GM12878 (cell line): ENCODE results near the gene KIF17. TPM values are rescaled to one million over a fixed set of nuclear protein-coding genes. Genes with fewer than 3 reads are reported as not detected.

Source experiments
- ATAC-seq: fragments of 200-7000 bp; cut with Tn5 transposase; 3 replicates; pipeline ENCODE4 v1.9.1; 2020; ENCODE audit warnings: mild to moderate bottlenecking, moderate library complexity
- BruUV-seq: library from RNA; stranded (reverse); fragments of 400-500 nt; replicated peaks from 2 replicates; lab custom pipeline; 2021; lab: Mats Ljungman, UMichigan
- CTCF ChIA-PET: fragments of 300-600 bp; sonication (Branson Sonifier 250); formaldehyde crosslinking; extraction: SDS; loops from one replicate; lab custom pipeline; 2021; ENCODE audit warnings: inconsistent platforms; lab: Yijun Ruan, JAX
- POLR2A ChIA-PET: fragments of 350-600 bp; formaldehyde crosslinking; extraction: SDS; loops from one replicate; lab custom pipeline; 2021; ENCODE audit warnings: inconsistent platforms; lab: Charles Lee
- RAD21 ChIA-PET: fragments of 300-600 bp; sonication (Branson Sonifier 250); formaldehyde crosslinking; loops from one replicate; lab custom pipeline; 2023; ENCODE audit warnings: antibody characterized with exemption; ENCODE audit not compliant: unreplicated experiment; lab: Charles Lee
- SMC1A ChIA-PET: fragments of 300-600 bp; sonication (Branson Sonifier 250); formaldehyde crosslinking; loops from one replicate; lab custom pipeline; 2023; ENCODE audit not compliant: unreplicated experiment, uncharacterized antibody; lab: Charles Lee
- DNase-seq: peaks from one replicate; pipeline ENCODE4 v3.0.0-alpha.2; 2011; ENCODE audit warnings: low read depth, low spot score
- FAIRE-seq: peaks from 3 replicates; lab custom pipeline; 2011; peaks lifted over from hg19 to GRCh38; lab: Jason Lieb, UNC
- H2AFZ ChIP-seq: 2 replicates; pipeline ENCODE4 v1.6.0; 2011; ENCODE audit warnings: low read depth, low read length, control low read depth; ENCODE audit not compliant: control insufficient read depth
- H3K27ac ChIP-seq: 2 replicates; pipeline ENCODE4 v1.5.1; 2011; ENCODE audit warnings: control low read depth; ENCODE audit not compliant: control insufficient read depth, insufficient read depth
- H3K27me3 ChIP-seq, 2 experiments: replicated peaks in 1 of 2; 2 replicates each; pipeline versions ENCODE4 v1.6.0 to v1.6.1; 2011; ENCODE audit warnings: low read length in 1 of 2; ENCODE audit not compliant: control insufficient read depth in 2 of 2, insufficient read depth in 2 of 2
- H3K36me3 ChIP-seq, 2 experiments: 2 replicates each; pipeline ENCODE4 v1.5.1; 2011; ENCODE audit warnings: low read length in 1 of 2; ENCODE audit not compliant: control insufficient read depth in 2 of 2, insufficient read depth in 2 of 2
- H3K4me1 ChIP-seq: 2 replicates; pipeline ENCODE4 v1.6.1; 2011; ENCODE audit warnings: mild to moderate bottlenecking, low read length, moderate library complexity, mixed read lengths; ENCODE audit not compliant: control insufficient read depth, insufficient read depth
- H3K4me2 ChIP-seq: 2 replicates; pipeline ENCODE4 v1.6.0; 2011; ENCODE audit warnings: control low read depth; ENCODE audit not compliant: control insufficient read depth, insufficient read depth
- H3K4me3 ChIP-seq: fragments of 200-600 bp; sonication (generic); 2 replicates; pipeline ENCODE4 v1.5.1; 2016
- H3K79me2 ChIP-seq: 2 replicates; pipeline ENCODE4 v1.6.0; 2011; ENCODE audit warnings: low read length; ENCODE audit not compliant: control insufficient read depth, insufficient read depth
- H3K9ac ChIP-seq: 2 replicates; pipeline ENCODE4 v1.8.0; 2011; ENCODE audit warnings: low read length, control low read depth, mixed read lengths; ENCODE audit not compliant: control insufficient read depth, insufficient read depth
- H3K9me3 ChIP-seq: replicated peaks from 3 replicates; pipeline ENCODE4 v1.5.1; 2011; ENCODE audit warnings: mild to moderate bottlenecking, low read length; ENCODE audit not compliant: control insufficient read depth, insufficient read depth
- H4K20me1 ChIP-seq: 2 replicates; pipeline ENCODE4 v1.6.0; 2011; ENCODE audit not compliant: control insufficient read depth, insufficient read depth
- CHD2 ChIP-seq: IDR thresholded peaks from 2 replicates; pipeline ENCODE4 v1.6.1; 2011; ENCODE audit warnings: low read depth, low read length, improper control_type of control experiment, borderline replicate concordance
- GATAD2B ChIP-seq: fragments of 450-650 bp; conservative IDR thresholded peaks from 2 replicates; pipeline ENCODE4 v1.6.1; 2017; ENCODE audit warnings: low read depth, mild to moderate bottlenecking, moderate library complexity
- KLF5 ChIP-seq: fragments of 450-650 bp; IDR thresholded peaks from 2 replicates; pipeline ENCODE4 v1.6.1; 2014; ENCODE audit warnings: mild to moderate bottlenecking; ENCODE audit not compliant: partially characterized antibody
- POLR2A ChIP-seq: IDR thresholded peaks from 2 replicates; pipeline ENCODE4 v1.6.1; 2011; ENCODE audit warnings: low read depth, mild to moderate bottlenecking, low read length
- RAD51 ChIP-seq: fragments of 450-650 bp; IDR thresholded peaks from 2 replicates; pipeline ENCODE4 v1.6.1; 2016; ENCODE audit warnings: moderate library complexity, mild to moderate bottlenecking, inconsistent platforms
- SREBF1 ChIP-seq: IDR thresholded peaks from 2 replicates; pipeline ENCODE4 v1.6.1; 2012; ENCODE audit warnings: mild to moderate bottlenecking, low read length
- YBX1 ChIP-seq: fragments of 450-650 bp; IDR thresholded peaks from 2 replicates; pipeline ENCODE4 v1.6.1; 2016; ENCODE audit warnings: antibody characterized with exemption
- ZNF24 ChIP-seq: fragments of 450-650 bp; IDR thresholded peaks from 2 replicates; pipeline ENCODE4 v1.6.1; 2017; ENCODE audit warnings: antibody characterized with exemption, mild to moderate bottlenecking
- WGBS: methylation state at CpG from one replicate; pipeline ENCODE4 v1.1.6; 2016; ENCODE audit warnings: low lambda C conversion rate; ENCODE audit not compliant: insufficient replicate concordance, insufficient coverage; ENCODE audit errors: missing lambda C conversion rate; 5-methylcytosine and 5-hydroxymethylcytosine counted together
- in situ Hi-C: fragments of 300-500 bp; cut with MboI; formaldehyde crosslinking; loops from 9 replicates; pipeline ENCODE4 v1.14.3; 2018; ENCODE audit warnings: mixed read lengths
- intact Hi-C: fragments of 100-400 bp; cut with micrococcal nuclease; formaldehyde crosslinking; loops from one replicate; pipeline ENCODE4 v1.14.2; 2022; ENCODE audit not compliant: unreplicated experiment
- polyA plus RNA-seq, 11 experiments: library from polyadenylated mRNA; depleted of rRNA in 4 of 11; unstranded in 6 of 11; stranded (reverse) in 5 of 11; fragments of >200 nt; fragmentation: Nextera tagmentation in 4 of 11; fragmentation: Illumina TruSeq in 1 of 11; extraction: Ambion mirVana in 4 of 11; extraction: Trizol in 1 of 11; gene quantifications; 1 replicate in 1 of 11; 2 replicates in 10 of 11; pipeline versions ENCODE4 v1.2.1 to v1.2.3, GENCODE V29; 2011 to 2016; ENCODE audit warnings: inconsistent platforms in 2 of 11, missing spikeins in 2 of 11, low read depth in 1 of 11
- total RNA-seq, 4 experiments: library from RNA; depleted of rRNA in 3 of 4; stranded (reverse); fragments of >200 nt in 3 of 4; fragmentation: Illumina TruSeq in 1 of 4; extraction: Trizol in 1 of 4; gene quantifications; 2 replicates each; pipeline versions ENCODE4 v1.2.1 to v1.2.3, GENCODE V29; 2013 to 2021

KIF17 gene
- total and polyA plus RNA-seq, 10 of the 15 experiments (the other 5 are each of a cell fraction or from before 2014, with no cell fraction given): 0.01 to 0.10 (median 0.03) TPM; not detected in 7

DNA sequence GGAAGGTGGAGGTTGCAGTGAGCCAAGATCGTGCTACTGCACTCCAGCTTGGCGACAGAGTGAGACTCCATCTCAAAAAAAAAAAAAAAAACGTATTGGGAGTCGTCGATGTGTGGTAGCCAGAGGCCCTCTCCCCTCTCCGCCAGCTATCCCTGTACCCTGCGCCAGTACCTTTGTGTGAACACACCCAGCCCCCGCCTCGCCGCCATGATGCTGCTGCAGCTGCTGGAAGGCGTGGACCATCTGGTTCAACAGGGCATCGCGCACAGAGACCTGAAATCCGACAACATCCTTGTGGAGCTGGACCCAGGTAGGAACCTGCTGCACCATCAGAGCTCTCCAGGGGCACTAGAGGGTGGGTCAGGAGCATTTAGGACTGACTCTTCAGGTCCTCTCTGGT, 72.4 kb downstream of the KIF17 start:
- Histone ChIP-seq H3K9ac (no peak overlapping the region), H3K4me2 (no peak overlapping the region), H3K9me3 (no peaks in the 10 kb centered on the region), H3K4me3 (no peak overlapping the region), H3K4me1 (no peaks in the 10 kb centered on the region), H3K79me2 (no peaks in the 10 kb centered on the region), H3K36me3 (peaks cover 5 to 6% of the 10 kb centered on the region in 2 experiments; a peak in 3 of 4 replicates), H3K27ac (no peak overlapping the region), H2AFZ (no peak overlapping the region), H3K27me3 (no peaks in the 10 kb centered on the region), H4K20me1 (no peaks in the 10 kb centered on the region)
- ChIA-PET RAD21 (no interaction called here), CTCF (interaction anchor here (0.5 to 1.7 kb wide), 2 partner anchors 70 to 225 kb away, joined by 3 read pairs; no protein-coding TSS in a partner anchor), SMC1A (interaction anchor here (0.6 kb wide), 1 partner anchor 560 kb away, joined by 3 read pairs; no protein-coding TSS in a partner anchor), POLR2A (interaction anchor here (0.6 kb wide), 1 partner anchor 387 kb away, joined by 4 read pairs; no protein-coding TSS in a partner anchor)
- intact Hi-C loops: no loop called here
- 83% methylated on average over 10 of the region's 14 CpGs for WGBS
- TF ChIP-seq YBX1 (no peak), KLF5 (no peak), SREBF1 (no peak), GATAD2B (no peak), ZNF24 (no peak), RAD51 (no peak), POLR2A (0 out of 2 replicates have a peak, but pooled peaks have one; percentile 24), CHD2 (no peak)
- FAIRE-seq (no peak), DNase-seq (no peak), ATAC-seq (no peak)
- BruUV-seq: no TSS peak
- in situ Hi-C loops: no loop called here

DNA sequence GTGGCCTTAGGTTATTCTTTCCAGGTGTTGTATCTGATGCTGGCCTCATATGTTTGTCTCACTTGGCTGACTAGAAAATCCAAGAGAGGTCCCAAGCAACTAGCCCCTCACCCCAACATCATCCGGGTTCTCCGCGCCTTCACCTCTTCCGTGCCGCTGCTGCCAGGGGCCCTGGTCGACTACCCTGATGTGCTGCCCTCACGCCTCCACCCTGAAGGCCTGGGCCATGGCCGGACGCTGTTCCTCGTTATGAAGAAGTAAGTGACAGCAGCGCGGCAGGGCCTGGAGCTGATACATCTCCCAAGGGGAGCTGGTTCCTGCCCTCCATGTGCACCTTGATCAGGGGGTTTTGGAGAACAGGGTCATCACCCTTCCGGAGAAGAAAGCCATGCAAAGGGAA, 73.4 kb downstream of the KIF17 start:
- FAIRE-seq (no peak), DNase-seq (no peak), ATAC-seq (no peak)
- H3K79me2 ChIP-seq: no peaks in the 10 kb centered on the region
- H3K9me3 ChIP-seq: no peaks in the 10 kb centered on the region
- H3K9ac ChIP-seq: no peak overlapping the region
- H4K20me1 ChIP-seq: no peaks in the 10 kb centered on the region
- H3K36me3 ChIP-seq: peaks cover 0 to 4% of the 10 kb centered on the region in 2 experiments; a peak in 2 of 4 replicates
- H3K4me3 ChIP-seq: no peak overlapping the region
- ChIA-PET POLR2A (no interaction called here), CTCF (no interaction called here)
- in situ Hi-C loops: no loop called here
- 79% methylated on average over 12 of the region's 13 CpGs for WGBS
- H3K4me2 ChIP-seq: no peak overlapping the region
- no peaks in the 10 kb centered on the region for H3K4me1 ChIP-seq
- no TSS peak for BruUV-seq
- no peak for TF ChIP-seq SREBF1
- TF ChIP-seq, all 136 proteins: peak for 0
- H3K27ac ChIP-seq: no peak overlapping the region
- no peak overlapping the region for H2AFZ ChIP-seq
- SMC1A ChIA-PET: no interaction called here
- intact Hi-C loops: no loop called here
- no peaks in the 10 kb centered on the region for H3K27me3 ChIP-seq
- RAD21 ChIA-PET: no interaction called here
